ENCODE data around the gene CFAP74. TPM values are rescaled to one million over a fixed set of nuclear protein-coding genes. Genes with fewer than 3 reads are reported as not detected.
A peak's percentile ranks its signal among the peaks of the same experiment; 100 is the strongest.

Gene CFAP74
- polyA plus RNA-seq, 1 donor = 0.76 TPM

DNA sequence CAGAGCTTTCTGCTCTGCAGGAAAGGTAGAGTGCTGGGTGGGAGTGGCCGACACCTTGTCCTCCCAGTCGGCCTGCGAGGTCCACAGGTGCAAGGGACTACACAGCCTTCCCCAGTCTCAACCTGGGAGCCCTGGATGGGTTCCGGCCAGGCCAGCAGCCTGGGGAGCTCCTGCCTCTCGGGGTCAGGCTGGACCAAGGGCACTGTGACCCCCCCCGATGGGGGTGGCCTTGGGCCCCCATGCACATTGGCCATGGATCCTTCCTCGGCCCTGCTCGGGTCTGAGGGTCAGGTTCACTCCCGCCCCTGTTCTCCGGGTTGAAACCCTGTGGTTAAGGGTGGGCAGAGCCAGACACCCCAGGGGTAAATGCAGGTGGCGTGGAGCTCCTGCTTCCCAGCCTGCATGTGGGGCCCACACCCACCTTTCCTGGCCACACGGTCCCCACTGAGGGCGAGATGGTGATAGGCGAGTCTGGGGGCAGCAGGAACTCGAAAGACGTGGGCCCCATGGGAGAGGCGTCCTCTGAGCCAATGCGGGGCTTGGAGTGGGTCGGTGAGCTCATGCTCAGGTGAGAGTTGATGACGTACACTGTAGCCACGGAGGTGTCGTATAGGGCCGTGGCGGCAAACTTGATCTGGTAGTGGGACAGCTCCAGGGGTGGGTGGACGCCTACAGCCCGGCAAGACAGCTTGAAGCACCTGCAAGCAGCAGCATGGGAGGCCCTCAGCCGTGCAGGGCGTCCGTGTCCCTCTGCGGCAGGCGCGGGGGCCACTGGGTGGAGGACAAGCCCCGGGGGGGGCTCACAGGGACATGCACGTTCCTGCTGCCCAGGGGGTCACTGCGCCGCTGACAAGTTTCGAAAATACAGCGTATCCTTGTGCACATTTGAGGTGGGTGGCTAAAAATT is 73.7 kb downstream of the CFAP74 start:
- no peak for DNase-seq

DNA sequence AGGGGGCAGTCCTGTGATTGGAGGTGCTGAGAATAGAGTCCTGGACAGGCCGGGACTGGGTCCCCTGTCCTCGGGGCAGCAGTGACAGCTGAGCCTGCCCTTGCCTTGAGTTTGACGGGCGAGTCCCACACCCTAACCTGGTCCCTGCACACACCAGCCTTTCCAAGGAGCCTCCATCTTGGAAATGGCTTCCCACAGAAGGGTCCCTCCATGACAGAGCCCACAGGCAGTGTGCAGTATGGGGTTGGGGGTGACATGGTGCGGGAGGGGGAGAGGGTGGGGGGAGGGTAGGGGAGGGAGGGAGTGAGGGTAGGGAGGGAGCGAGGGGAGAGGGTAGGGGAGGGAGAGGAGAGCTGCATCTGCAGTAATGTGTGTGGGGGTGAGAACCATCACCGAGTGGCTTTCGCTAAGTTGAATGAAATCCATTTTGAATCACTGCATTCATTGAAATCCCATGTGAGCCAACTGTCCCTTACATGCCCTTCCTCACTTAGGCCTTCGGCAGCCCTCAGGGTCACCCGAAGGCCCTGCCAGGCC is 74.4 kb downstream of the CFAP74 start:
- DNase-seq = no peak

DNA sequence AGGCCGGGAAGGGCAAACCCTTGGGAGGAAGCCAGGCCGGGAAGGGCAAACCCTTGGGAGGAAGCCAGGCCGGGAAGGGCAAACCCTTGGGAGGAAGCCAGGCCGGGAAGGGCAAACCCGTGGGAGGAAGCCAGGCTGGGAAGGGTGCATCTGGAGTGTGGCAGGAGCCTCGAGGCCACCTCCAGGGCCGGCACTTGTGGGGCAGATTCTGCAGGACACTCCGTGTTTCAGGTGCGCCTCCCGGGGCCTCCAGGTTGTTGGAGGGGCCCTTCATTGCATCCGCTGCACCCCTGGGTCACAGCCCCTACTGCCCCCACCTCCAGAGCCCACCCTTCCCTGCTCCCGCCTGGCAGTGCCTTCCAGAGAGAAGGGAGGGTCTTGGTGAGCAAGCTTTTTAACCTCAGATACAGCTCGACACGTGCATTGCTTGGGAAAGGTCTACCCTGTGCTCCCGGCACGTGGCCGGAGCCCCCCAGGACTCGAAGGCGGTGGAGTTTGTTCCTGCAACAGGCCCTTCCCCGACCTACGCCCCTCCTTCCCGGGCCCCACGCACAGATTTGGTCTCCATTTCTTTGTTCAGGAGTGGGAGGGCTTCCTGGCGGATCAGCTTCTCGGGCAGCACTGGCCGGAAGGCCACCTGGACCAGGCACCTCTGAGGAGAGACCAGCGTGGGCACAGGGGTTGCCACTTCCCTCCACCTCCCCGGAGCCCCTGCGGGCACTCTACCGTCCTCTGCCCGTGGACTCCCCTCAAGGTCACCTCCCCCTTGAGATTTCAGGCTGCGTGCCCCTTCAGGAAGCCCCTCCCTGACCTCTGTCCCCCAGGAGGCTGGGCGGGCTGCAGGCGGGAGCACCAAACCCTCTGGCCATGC is 75.1 kb downstream of the CFAP74 start:
- DNase-seq = no peak

DNA sequence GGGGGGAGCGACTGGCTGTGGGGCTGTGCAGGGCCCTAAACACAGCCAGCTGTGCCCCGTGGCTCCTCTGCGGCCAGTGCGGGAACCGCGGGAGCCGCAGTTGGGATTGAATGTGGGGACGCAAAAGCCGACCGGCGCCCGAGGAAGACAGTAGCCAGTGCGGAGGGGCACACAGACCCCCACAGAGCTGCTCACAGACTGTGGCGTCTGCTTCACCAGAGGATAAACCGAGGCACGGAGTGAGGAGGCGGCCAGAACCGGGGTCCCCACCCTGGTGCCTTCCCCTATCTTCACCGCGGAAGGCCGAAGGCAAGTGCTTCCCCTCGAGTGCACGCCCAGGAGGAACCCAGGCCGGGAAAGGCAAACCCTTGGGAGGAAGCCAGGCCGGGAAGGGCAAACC is 75.8 kb downstream of the CFAP74 start:
- DNase-seq = no peak

DNA sequence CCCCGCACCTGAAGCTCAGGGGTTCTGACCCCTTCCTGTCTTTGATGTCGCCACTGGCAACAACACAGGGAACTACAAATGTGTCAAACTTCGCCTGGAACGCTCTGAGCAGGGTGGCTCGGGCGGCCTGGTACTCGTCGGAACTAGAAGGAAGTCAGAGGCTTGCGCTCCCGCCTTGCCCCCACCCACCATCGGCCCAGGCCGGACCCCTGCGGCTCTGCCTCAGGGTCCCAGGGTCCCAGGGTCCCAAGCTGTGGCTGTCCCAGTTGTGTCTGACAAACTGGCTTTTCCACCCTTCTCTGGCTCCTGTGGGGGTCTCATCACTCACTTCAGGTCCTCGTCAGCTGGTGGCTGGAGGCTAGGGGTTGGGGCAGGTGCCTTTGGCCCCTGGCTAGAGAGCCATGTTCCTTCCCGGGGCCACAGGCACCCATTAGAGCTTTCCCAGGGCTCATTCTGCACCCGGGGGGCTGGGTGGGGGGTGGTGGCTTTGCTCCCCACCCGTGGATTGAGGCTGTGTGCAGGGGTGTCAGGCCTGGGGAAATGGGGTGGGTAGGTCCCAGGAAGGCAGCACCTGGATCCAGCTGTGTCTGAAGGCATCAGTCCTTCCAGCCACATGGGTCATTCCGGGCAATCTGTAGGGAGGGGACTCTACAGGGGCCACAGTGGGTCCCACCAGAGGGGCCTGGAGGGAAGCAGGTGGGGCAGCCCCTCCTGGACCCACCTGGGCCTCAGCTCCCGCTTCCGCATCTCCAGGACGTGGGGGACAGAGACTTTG is 76.5 kb downstream of the CFAP74 start:
- DNase-seq = no peak

DNA sequence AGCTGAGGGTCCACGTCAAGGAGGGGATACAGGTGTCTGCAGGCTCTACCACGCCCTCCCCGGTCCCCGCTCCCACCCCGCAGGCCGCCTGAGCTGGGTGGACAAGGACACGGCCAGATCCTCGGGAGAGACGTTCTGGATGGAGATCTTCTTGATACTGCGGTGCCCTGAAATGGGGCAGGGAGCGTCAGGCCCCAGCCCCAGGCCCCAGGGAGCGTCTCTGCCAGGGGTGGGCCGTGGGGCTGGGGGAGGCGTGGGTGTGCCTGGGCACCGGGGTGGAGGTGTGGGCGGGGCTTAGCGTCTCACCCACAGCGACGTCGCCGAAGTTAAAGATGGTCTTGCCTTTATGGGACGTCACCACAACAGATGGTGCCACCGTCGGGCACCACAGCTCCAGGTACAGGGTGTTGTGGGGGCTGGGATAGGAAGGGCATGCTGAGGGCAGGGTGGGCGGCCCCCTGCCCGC is 77.2 kb downstream of the CFAP74 start:
- DNase-seq = no peak

DNA sequence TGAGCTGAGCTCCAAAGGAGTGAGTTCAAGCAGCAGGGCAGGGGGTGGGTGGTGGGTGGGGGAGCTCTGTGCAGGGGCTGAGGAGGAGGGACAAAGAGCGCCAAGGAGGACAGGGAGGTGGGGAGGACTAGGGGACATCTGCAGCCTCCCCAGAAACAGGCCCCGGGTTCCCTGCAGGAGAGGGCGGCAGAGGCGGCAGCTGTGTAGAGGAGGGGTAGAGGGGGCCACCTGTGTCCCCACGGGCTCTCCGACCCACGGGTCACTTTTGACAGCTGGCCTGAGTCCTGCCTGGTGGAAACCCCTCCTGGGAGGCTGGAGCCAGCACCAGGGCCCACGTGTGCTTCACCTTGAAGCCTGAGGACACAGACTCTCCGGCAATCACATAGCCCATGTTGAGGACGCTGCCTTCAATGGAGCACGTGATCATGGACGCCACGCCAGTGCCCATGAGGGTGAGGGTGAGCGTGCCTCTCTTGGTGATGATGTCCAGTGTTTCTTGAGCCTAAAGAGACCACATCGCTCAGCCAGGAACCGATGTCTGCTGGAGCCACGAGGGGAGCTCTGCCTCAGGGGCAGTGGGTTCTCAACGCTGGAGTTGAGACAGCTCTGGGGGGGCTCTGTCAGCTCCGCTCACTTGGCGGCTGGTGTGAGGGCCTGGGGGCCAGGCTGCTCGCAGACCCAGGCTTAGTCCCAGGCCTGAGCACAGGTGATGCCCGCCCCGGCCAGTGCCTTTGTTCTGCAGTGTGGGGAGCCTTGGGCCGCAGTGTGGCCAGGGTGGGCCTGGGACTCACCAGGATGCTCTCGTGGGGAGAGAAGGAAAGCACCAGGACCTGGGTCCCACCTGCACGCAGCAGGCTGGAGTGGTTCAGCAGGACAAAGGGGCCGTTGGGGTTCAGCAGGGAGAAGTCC is 77.9 kb downstream of the CFAP74 start:
- DNase-seq = no peak

DNA sequence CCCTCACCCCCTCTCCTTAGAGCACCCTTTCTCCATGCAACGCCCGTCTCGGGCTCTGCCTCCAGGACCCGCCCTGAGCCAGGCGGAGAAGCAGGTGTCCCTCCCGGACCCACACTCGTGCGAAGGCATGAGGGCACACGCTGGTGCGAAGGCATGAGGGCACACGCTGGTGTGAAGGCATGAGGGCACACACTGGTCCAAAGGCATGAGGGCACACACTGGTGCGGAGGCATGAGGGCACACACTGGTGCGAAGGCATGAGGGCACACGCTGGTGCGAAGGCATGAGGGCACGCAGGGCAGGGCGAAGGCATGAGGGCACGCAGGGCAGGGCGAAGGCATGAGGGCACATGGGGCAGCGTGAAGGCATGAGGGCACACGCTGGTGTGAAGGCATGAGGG is 78.7 kb downstream of the CFAP74 start:
- DNase-seq = no peak

DNA sequence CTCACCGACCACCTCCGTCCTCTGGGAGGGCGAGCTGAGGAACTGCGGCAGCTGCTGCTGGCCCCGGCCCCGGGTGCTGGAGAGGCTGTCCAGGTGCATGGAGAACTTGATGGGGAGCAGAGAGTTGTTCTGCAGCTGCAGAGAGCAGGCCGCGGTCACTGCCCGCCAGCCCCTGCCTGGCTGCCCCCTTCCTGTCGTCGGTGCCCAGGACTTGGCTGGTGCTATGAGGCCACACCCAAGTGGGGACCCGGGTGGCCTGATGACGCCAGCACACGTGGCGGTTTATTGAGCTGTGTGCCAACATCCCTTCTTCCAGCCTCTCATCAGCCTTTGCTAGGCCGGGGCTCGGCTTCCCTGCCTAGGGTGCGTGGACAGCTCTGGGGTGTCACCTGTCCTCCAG is 79.2 kb downstream of the CFAP74 start:
- DNase-seq = no peak

DNA sequence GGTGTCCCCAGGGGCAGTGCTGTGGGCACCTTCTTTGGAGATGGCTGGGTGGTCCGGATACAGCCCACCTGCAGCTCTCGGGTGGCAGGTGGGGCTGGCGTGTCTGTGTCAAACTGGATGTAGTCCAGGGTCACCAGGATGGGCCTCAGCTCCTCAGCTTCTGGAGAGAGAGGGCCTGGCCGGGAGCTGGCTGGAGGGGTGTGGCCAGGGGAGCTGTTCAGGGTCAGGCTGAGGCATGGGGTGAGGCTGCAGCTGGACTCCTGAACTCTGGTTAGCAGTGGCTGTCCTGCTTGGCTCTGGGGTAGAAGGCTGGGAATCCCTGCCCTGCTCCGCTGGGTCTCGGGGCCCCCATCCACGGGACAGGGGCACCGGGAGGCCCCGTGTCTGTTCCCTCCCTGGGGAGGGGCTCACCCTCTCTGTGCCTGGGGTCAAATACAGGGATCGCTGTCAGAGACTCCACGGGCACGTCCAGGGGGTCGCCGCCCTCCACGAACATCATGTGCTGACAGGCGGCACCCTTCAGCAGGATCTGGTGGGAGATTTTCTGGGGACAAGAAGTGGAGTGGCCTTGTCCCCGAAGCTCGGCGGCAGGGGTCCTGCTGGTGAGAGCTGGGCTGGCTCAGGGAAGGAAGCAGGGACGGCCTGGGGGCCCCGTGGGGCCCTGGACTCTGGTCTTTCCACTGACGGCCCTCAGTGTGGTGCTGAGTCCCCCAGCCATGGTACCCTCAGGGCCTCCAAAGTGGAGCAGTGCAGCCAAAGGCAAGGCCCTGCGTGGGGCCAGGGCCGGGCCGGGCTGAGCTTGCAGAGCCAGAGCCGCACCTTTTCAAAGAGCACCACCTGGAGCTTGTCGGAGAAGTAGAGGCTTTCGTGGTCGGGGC is 80.4 kb downstream of the CFAP74 start:
- no peak for DNase-seq

DNA sequence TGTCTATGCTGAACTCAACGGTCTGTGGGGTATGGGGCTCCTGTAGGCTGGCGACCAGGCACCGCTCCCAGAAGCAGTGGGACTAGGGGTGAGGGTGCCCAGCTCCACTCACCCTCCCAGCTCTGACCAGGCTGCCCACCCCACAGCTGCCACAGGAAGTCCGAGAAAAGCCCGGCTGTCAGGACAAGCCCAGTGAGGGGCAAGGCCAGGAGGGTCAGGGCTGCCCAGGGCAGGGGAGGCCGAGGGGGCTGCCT is 81.0 kb downstream of the CFAP74 start:
- no peak for DNase-seq

DNA sequence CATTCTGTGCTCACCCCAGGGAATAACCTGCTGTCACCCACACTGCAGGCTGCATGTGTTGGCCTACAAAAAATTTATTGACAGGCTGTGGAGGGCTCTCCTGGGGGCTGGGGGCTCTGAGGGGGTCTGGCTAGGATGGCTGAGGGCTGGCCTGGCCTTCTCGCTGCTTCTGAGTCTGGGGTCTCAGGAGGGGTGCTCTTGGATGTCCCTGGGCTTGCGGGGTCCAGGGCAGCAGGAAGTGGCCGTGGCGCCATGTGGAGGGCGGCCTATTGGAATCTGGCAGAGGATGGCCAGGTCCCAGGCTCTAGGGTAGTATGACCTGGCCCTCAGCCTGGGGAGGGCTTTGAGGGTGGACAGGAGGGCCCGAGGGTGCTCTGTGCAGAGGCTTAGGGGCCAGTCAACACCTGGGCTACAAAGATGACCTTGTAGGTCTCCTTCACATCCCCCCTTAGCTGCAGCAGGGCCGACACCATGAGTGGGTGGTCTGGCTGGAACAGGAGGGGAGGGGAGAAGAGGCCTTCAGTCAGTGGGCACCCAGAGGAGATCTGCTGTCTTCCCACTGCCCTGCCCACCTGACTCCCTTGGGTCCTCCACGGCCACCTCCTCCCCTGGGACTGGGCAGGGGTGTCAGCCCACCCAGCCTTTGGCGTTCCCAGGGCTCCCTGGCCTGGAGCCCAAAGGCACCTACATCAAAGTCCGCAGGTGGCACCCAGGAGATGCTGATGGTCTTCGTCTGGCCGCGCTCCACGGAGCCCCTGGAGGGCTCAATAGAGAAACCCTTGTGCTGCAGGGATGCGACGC is 81.5 kb downstream of the CFAP74 start:
- no peak for DNase-seq

DNA sequence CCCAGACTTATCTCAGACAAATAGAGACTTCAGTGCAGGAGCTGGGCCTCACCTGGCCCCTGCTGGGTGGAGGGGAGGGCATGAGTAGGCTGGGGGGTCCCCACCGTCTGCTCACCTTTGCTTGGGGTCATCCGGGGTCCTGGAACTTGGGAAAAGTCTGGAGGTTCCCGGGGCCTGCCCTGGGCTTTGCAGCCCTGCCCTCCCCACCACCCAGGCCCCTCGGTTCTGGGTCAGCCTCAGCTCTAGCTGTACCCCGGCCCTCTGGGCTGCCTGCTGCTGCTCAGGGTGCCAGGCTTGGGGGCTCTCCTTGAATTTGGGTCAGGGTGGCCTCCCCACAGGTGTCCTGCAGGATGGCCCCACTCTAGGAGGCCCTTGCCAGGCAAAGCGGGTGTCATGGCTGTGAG is 82.1 kb downstream of the CFAP74 start:
- DNase-seq = no peak

DNA sequence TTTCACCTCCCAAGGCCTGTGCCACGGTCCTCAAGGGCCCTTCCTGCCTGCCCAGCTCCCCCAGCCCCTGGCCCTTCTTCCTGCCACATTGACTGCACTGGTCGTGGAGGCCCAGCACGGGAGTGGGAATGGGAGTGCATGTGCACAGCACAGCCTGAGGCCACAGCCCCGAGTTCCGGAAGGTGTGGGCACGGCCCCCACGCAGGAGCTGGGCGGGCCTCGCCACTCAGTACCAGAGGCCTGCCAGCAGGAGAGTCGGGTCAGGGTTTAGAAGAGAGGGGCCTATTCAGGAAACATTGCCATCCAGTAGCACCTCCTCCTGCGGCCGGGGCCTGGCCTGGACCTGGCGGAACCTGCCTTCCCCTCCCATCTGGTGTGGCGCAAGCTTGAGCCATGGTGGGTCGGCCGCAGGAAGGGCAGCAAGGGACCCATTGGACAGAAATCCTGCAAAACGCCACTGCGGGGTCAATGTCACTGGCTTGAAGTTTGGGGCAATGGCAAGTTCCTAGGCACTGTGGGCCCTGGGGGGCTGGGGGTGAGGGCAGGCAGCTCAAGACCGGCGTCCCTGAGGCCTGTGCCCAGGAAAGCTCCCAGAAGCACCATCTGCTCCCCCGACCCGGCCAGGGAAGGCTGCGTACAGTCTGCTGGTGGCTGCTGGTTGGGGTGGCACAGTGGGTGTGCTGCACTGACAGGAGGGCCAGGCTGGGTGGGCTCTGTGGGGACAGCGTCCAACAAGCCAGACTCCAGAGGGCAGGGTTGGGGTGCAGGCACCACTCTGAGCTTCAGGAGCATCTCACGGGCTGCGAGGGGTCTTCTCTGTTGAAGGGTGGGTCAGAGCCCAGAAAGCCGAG is 82.8 kb downstream of the CFAP74 start:
- DNase-seq = no peak

DNA sequence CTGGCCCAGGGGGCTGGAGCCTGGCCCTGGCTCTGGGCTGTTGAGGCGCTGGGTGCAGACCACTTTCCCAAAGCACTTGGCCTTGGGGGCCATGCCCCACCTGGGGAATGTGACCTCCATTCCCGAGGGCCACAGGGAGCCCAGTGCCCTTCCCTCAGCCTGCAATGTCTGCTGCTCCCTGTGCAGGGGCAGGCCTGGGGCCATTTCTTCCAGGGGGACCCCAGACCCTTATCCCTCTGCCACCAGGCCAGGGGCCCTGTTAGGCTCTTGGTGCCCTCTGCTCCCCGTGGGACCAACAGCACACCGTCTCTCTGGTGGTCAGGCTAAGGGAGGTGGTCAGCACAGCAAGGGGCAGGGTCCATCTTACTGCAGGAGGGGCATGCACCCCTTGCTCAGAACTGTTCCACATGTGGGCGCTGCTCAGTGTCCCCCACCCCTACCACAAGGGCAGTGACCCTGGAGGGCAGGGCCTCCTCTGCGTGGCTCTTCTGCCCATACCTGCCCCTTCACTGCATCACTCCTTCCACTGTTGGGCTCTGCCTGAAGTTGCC is 83.5 kb downstream of the CFAP74 start:
- no peak for DNase-seq

DNA sequence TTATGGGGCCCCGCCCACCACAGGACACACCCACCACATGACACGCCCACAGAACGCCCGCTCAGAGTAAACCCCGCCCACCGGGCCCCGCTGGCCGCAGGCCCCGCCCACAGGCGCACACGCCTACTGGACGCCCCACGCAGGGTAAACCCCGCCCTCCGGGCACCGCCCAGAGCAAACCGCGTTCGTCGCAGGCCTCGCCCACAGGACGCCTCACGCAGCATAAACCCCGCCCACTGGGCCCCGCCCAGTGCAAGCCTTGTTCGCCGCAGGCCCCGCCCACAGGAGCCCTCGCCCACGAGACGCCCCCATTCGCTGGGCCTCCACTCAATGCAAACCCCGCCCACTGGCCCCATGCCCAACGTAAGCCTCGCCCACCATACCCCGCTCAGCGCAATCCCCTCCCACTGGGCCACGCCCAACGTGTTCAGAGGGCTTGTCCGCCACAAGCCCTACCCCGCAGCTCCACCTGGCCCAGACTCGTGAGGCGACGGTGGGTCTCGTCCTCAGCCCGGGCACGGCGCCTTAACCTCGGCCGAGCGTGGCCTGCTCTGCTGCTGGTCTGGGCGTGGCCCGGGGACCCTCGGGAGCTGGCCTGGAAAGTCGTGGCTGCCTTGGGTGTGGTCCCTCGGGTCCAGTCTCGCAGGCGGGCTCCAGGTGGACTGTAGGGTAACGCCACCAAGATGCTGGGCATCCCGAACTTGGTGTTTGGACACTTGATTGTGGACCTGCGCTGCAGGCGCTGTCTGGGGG is 84.1 kb downstream of the CFAP74 start:
- peak; percentile 96 for DNase-seq

DNA sequence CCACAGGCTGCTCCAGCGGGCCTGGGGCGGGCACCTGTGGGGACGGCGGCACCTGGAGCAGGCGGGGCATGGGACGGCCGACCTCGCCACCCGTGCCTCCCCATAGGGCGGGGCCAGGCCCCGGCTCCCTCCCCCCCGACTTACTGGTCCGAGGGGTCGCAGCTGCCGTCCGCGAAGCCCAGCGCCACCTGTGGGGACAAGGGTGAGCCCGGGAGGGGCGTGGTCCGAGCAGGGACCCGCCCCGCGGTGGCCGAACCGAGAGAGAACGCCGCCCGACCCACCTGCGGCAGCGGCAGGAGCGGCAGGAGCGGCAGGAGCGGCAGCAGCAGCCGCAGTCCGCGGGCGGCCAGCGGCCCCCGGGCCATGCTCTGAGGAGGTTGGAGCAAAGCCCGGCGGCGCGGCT is 84.7 kb downstream of the CFAP74 start, which contains the start of gene TMEM52:
TMEM52 (minus strand) TSS at position 379 of the 403 bp plus-strand sequence; CDS start at position 365, 14 bp downstream.
- DNase-seq = no peak

Measured in left kidney (tissue), 2 donors.